Large intestine (tissue), 3 donors: ENCODE data around the gene ADAT3. TPM values are rescaled to one million over a fixed set of nuclear protein-coding genes. Genes with fewer than 3 reads are reported as not detected.
A peak's percentile ranks its signal among the peaks of the same experiment; 100 is the strongest.
"Not testable (repeated sequence)": the region's sequence is repeated elsewhere in the genome, so short reads cannot be mapped to it uniquely, and the experiment has no call there.

ENCODE experiments used
- DNase-seq, 2 donors: peaks; one replicate each; pipeline versions ENCODE4 v3.0.0 to v3.0.0-alpha.2; 2013
- H3K27ac ChIP-seq: one replicate; pipeline ENCODE4 v1.5.1; 2013; ENCODE audit warnings: low read length
- H3K27me3 ChIP-seq: 2 replicates; pipeline ENCODE4 v1.6.1; 2013; ENCODE audit warnings: low read length; ENCODE audit not compliant: control insufficient read depth, insufficient read depth
- H3K36me3 ChIP-seq: 2 replicates; pipeline ENCODE4 v1.6.1; 2013; ENCODE audit warnings: low read length; ENCODE audit not compliant: control insufficient read depth, insufficient read depth
- H3K4me1 ChIP-seq: one replicate; pipeline ENCODE4 v1.6.1; 2013; ENCODE audit warnings: low read length; ENCODE audit not compliant: control insufficient read depth, insufficient read depth
- H3K4me3 ChIP-seq: one replicate; pipeline ENCODE4 v1.5.1; 2013; ENCODE audit warnings: low read length
- H3K9me3 ChIP-seq: one replicate; pipeline ENCODE4 v1.6.1; 2013; ENCODE audit warnings: mild to moderate bottlenecking, low read depth, low read length, moderate library complexity; ENCODE audit not compliant: control insufficient read depth
- WGBS: methylation state at CpG from one replicate; pipeline ENCODE4 v1.1.5; 2013; ENCODE audit warnings: low lambda C conversion rate; ENCODE audit not compliant: insufficient coverage; 5-methylcytosine and 5-hydroxymethylcytosine counted together
- polyA plus RNA-seq: library from polyadenylated mRNA; unstranded; fragments of 120-200 nt; gene quantifications from one replicate; pipeline ENCODE4 v1.2.1, GENCODE V29; 2013

Gene ADAT3
- polyA plus RNA-seq, 1 donor: 5.1 TPM

DNA sequence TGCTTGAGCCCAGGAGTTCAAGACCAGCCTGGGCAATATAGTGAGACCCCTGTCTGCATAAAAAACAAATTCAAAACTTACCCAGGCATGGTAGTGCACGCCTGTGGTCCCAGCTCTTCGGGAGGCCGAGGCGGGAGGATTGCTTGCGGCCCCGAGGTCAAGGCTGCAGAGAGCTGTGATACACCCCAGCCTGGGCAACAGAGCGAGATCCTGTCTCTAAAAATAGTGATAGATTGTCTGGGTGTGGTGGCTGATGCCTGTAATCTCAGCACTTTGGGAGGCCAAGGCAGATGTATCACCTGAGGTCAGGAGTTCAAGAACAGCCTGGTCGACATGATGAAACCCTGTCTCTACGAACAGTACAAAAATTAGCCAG, 37.9 kb upstream of the ADAT3 start:
- whole genome bisulfite sequencing: no CpG with 5 or more reads among the region's 9 CpGs
- no peak for DNase-seq

DNA sequence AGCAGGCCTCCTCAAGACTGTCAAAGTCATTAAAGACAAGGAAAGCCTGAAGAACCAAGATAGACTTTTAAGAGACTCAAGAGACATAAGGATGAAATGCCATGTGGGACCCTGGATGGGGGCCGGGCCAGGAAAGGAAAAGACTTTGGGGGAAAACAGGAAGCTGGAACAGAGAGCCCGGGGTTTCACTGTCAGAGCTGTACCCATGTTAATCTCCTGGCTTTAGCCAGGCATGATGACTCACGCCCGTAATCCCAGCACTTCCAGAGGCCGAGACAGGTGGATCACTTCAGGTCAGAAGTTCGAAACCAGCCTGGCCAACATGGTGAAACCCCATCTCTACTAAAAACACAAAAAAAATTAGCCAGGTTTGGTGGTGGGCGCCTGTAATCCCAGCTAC, 36.2 kb upstream of the ADAT3 start:
- Histone ChIP-seq H3K27me3 (no peaks in the 10 kb centered on the region), H3K9me3 (no peaks in the 10 kb centered on the region), H3K4me3 (no peak overlapping the region), H3K4me1 (peaks cover 16% of the 10 kb centered on the region), H3K27ac (no peak overlapping the region), H3K36me3 (peaks cover 12% of the 10 kb centered on the region)
- WGBS: no CpG with 5 or more reads among the region's 7 CpGs
- DNase-seq: no peak

More for the DNA sequence above, 37.9 kb upstream of the ADAT3 start:
- H3K36me3 ChIP-seq: peaks cover 3% of the 10 kb centered on the region
- H3K4me1 ChIP-seq: peaks cover 11% of the 10 kb centered on the region
- no peaks in the 10 kb centered on the region for H3K9me3 ChIP-seq
- H3K27me3 ChIP-seq: no peaks in the 10 kb centered on the region
- H3K27ac ChIP-seq: no peak overlapping the region
- no peak overlapping the region for H3K4me3 ChIP-seq

DNA sequence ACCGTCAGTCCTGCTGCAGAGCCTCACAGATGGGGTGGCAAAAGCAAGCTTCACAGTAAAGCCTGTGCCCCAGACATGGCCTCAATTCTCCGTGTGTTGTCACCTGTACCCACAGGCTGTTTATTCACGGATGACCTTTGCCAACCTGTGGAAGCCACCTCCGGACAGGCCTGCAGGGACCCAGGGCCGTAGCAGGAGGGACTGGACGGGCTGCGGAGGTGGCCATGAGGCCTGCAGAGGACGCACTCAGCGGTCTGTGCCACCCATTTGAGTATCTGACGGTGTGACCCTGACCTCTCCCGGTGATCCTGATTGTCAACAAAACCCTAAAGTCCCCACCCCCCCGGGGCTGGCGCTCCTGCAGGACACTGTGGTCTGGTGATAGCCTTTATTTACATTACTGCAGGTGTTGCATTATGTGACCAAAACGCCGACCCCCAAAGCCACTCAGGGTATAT, 34.0 kb upstream of the ADAT3 start:
- DNase-seq: no peak
- Histone ChIP-seq H3K27ac (no peak overlapping the region), H3K36me3 (peaks cover 12% of the 10 kb centered on the region), H3K27me3 (no peaks in the 10 kb centered on the region), H3K4me1 (peaks cover 14% of the 10 kb centered on the region), H3K9me3 (peaks cover 3% of the 10 kb centered on the region), H3K4me3 (no peak overlapping the region)
- no CpG with 5 or more reads among the region's 15 CpGs for WGBS

DNA sequence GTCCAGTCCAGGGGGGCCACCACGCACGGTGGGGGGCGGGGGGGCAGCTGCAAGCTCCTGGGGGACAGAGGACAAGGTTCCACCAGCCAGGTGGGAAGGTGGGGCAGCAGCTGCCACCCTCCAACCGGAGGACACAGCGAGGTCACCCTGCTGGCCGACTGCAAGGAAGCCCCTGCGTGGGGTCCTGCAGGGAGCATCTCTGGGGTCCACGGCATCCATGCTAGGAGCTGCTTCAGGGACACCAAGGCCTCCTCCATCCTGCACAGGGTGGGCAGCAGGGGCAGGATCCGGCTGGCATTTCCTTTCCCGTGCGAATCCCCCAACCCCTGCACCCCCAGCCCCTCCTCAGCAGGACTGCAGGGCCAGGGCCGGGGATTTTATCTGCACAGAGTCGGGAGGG, 33.6 kb upstream of the ADAT3 start:
- Histone ChIP-seq H3K27me3 (no peaks in the 10 kb centered on the region), H3K36me3 (peaks cover 12% of the 10 kb centered on the region), H3K4me1 (peaks cover 17% of the 10 kb centered on the region), H3K27ac (no peak overlapping the region), H3K9me3 (peaks cover 6% of the 10 kb centered on the region), H3K4me3 (no peak overlapping the region)
- DNase-seq: no peak
- no CpG with 5 or more reads among the region's 13 CpGs for WGBS

DNA sequence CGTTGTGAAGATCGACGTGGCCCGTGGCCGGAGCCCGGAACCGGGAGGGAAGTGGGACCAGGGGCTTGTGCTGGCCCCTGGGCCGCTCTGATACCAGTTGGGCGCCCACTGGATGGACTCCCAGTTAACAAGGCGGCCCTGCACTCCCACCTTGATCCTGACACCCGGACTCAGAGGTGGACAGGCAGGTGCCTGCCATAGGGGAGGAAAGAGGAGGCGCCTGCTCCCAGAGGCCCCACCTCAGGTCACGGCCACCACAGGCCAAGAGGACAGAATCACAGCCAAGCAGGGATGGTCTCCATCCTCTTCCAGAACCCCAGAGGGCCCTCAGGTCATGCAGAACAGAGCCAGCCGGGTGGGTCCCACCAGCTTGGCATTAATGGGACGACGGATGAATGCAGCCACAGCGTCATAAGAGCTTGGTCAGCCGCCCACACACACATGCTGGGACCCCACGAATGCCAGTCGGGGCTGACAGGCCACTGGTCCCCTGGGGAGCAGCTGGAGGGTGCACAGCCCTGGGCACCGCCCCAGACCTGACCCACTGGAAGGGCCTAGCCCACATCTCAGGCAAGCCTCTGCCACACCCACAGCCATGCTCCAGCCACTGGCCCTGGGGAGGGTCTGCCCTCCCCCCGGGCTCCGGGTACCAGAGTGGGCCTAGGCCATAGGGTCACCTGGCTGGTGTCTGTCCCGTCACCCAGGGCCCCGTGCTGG, 32.2 kb upstream of the ADAT3 start:
- DNase-seq: no peak
- Histone ChIP-seq H3K36me3 (peaks cover 12% of the 10 kb centered on the region), H3K27ac (no peak overlapping the region), H3K27me3 (no peaks in the 10 kb centered on the region), H3K4me1 (peaks cover 12% of the 10 kb centered on the region), H3K9me3 (peaks cover 6% of the 10 kb centered on the region), H3K4me3 (no peak overlapping the region)
- WGBS: no CpG with 5 or more reads among the region's 25 CpGs

DNA sequence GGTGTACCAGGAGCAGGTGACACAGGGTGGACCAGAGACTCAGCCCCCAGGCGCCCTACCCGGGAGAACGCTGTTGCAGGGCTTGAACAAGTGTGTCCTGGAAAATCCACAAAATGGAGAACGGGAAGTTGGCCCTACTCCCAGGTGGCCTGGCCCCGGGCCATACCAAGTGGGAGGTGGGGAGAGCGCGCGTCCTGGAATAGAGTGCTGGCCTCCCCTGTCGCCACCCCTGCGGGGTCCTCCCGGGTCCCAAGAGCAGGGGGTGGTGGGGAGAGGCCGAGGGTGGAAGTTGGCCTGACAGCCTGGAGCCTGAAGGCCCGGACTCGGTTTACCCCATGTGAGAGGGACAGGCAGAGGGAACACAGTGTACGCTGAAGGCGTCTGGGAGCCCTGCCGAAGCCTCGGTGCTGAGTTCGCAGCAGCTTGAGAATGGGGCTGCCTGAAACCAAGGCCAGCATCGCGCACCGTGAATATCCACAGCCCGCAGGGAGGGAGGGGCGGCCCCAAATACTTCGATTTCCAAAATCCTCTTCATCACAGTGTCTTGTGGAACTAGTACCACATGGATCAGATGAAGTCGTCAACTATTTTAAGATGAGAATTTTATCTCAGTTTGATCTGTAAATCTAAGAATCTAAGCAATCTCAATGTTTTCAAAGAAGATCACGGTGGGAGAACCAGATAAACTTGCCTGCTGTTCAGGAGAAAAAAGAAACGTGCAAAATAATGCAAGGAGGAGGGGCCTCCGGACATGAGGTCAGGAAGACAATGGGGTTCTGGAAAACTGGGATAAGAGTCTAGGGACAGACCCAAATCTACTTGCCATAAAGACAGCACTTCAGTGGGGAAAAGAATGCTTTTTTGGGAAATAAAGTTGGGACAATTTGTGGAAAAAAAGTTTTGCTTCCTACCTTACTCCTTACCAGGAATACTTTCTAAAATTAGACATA, 31.4 kb upstream of the ADAT3 start:
- H3K4me3 ChIP-seq: no peak overlapping the region
- H3K4me1 ChIP-seq: peaks cover 12% of the 10 kb centered on the region
- 57% methylated on average over 1 of the region's 29 CpGs for WGBS
- no peak for DNase-seq
- no peaks in the 10 kb centered on the region for H3K27me3 ChIP-seq
- H3K9me3 ChIP-seq: peaks cover 6% of the 10 kb centered on the region
- H3K27ac ChIP-seq: no peak overlapping the region
- H3K36me3 ChIP-seq: peaks cover 12% of the 10 kb centered on the region

DNA sequence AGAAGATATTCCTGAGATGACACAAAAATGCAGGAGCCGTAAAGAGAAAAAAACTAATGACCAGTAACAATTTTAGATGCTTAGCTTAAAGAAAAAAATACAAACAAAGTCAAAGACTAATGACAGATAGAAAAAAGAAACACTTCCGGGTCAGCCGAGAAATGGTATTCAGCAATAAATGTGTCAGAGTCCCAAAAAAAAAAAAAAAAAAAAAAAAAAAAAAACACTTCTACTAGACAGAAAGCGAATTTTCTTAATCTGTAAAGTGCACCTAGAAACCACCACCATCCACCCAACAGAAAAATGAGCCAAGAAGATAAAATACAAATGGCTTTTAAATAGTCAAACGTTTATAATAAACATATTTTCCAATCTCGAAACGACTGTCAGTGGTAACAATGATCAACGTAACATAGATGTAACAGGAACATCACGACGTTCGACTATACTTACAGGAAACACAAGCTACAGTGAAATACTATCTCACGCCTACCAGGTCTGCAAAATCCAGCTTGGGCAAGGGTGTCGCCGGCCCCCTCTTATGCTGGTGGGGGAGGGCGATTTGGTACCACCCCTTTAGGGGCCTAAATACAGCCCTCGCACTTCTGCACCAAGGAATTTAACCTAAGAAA, 30.5 kb upstream of the ADAT3 start:
- H3K9me3 ChIP-seq: peaks cover 6% of the 10 kb centered on the region
- DNase-seq: no peak
- whole genome bisulfite sequencing: 20% methylated on average over 3 of the region's 16 CpGs
- peak overlapping the region; percentile 99 for H3K4me3 ChIP-seq
- peaks cover 12% of the 10 kb centered on the region for H3K4me1 ChIP-seq
- no peak overlapping the region for H3K27ac ChIP-seq
- H3K27me3 ChIP-seq: no peaks in the 10 kb centered on the region
- H3K36me3 ChIP-seq: peaks cover 12% of the 10 kb centered on the region

DNA sequence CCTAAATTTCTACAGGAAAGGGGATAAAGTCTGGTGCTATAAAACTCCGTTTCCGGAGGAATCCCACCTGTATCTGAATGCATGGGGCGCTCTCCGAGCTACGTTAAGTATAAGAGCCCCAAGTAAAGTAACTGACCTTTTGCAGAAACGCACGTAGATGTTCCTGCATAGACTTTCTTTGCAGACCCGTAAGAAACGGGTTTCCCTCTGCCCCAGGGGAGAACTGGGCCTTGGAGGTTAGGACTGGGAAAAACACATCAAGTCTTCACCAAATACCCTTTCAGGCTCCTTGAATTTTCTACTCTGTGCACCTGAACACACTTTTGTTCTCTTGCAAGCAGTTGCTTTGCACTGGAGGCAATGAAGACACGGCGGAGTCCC, 29.9 kb upstream of the ADAT3 start:
- Histone ChIP-seq H3K36me3 (peaks cover 14% of the 10 kb centered on the region), H3K4me3 (peak overlapping the region; percentile 99), H3K27ac (peak overlapping the region; percentile 86), H3K4me1 (peaks cover 12% of the 10 kb centered on the region)
- not testable (repeated sequence) for H3K9me3 ChIP-seq, DNase-seq, H3K27me3 ChIP-seq
- WGBS: no CpG with 5 or more reads among the region's 11 CpGs

DNA sequence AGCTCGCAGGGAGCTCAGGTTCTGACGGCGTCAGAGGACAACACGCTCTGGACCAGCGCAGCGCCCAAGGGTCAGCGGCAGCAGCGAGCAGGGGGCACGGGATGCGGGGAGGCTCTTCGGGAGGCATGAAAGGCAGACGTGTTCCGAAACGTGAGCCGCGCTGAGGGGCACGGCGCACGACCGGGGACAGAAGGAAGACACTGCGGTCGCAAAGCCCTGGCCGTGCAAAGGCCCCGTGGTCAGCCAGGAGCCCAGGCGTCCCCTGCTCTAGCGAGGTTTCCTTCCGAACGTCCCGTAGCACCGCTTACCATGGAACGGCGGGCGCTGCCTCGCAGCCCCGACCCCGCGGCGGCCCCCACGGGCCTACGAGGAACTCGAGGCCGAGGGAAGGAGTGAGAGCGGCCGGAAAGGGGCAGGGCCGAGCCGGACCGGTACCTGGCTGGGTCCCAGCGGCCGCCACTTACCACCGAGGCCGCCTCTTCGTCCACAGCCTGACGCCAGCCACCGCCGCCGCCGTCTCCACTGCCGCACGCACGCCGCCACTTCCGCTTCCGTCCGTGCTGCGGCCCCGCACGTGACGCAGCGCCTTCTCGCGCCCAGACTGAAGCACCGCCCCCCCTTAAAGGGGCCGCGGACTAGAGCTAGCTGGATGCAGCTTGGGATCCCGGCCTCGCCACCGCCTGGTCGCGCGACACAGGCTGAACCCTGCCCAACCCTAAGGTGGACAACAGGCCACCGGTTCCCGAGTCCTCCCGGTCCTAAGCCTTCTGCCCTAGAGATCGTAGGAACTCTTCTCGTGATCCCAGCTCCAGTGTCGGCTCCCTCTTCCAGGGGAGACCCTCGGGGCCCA, 29.3 kb upstream of the ADAT3 start:
- Histone ChIP-seq H3K27me3 (no peaks in the 10 kb centered on the region), H3K27ac (peak overlapping the region; percentile 86), H3K36me3 (peaks cover 20% of the 10 kb centered on the region), H3K9me3 (peaks cover 6% of the 10 kb centered on the region), H3K4me3 (peak overlapping the region; percentile 99), H3K4me1 (peaks cover 12% of the 10 kb centered on the region)
- peak; percentile 92 to 93 for DNase-seq
- WGBS: no CpG with 5 or more reads among the region's 87 CpGs
